ENCODE results near the gene SMIM44.
"Not testable (repeated sequence)": the region's sequence is repeated elsewhere in the genome, so short reads cannot be mapped to it uniquely, and the experiment has no call there.

The SMIM44 gene

GRCh38 chr19:3483226-3483628, at the start of gene SMIM44:
SMIM44 (minus strand) TSS chr19:3483441; CDS start chr19:3483403, 38 bp downstream.
- no peak for DNase-seq (ENCODE audit: low read depth)
- TF ChIP-seq CTCF (conservative IDR thresholded peaks at IDR 0.05; ENCODE audit: control insufficient read depth, insufficient read depth, low read depth, low read length): no peak
- no peak within 1 kb of the TSS for H3K4me3 ChIP-seq (ENCODE audit: control insufficient read depth, low read depth, low read length)

- no peak for DNase-seq (ENCODE audit: low read depth)
- H3K4me3 ChIP-seq (ENCODE audit: control insufficient read depth, low read depth, low read length): no peak overlapping the region
- TF ChIP-seq CTCF (conservative IDR thresholded peaks at IDR 0.05; ENCODE audit: control insufficient read depth, insufficient read depth, low read depth, low read length): no peak
Observed at GRCh38 chr19:3533033-3533432, 49.8 kb upstream of the SMIM44 start.

- no peak overlapping the region for H3K4me3 ChIP-seq (ENCODE audit: control insufficient read depth, low read depth, low read length)
- TF ChIP-seq CTCF (conservative IDR thresholded peaks at IDR 0.05; ENCODE audit: control insufficient read depth, insufficient read depth, low read depth, low read length): no peak
- DNase-seq (ENCODE audit: low read depth): no peak
Observed at GRCh38 chr19:3532154-3532786, 49.0 kb upstream of the SMIM44 start.

- DNase-seq (ENCODE audit: low read depth): no peak
- no peak overlapping the region for H3K4me3 ChIP-seq (ENCODE audit: control insufficient read depth, low read depth, low read length)
- TF ChIP-seq CTCF (conservative IDR thresholded peaks at IDR 0.05; ENCODE audit: control insufficient read depth, insufficient read depth, low read depth, low read length): no peak
Observed at GRCh38 chr19:3531716-3532115, 48.5 kb upstream of the SMIM44 start.

- no peak for TF ChIP-seq CTCF (conservative IDR thresholded peaks at IDR 0.05; ENCODE audit: control insufficient read depth, insufficient read depth, low read depth, low read length)
- no peak for DNase-seq (ENCODE audit: low read depth)
Observed at GRCh38 chr19:3530389-3530788, 47.1 kb upstream of the SMIM44 start.

GRCh38 chr19:3529299-3529698, 46.1 kb upstream of the SMIM44 start:
- not testable (repeated sequence) for H3K4me3 ChIP-seq (ENCODE audit: control insufficient read depth, low read depth, low read length); DNase-seq (ENCODE audit: low read depth)

More at GRCh38 chr19:3530389-3530788, 47.1 kb upstream of the SMIM44 start:
- no peak overlapping the region for H3K4me3 ChIP-seq (ENCODE audit: control insufficient read depth, low read depth, low read length)

- no peak for TF ChIP-seq CTCF (conservative IDR thresholded peaks at IDR 0.05; ENCODE audit: control insufficient read depth, insufficient read depth, low read depth, low read length)
- no peak overlapping the region for H3K4me3 ChIP-seq (ENCODE audit: control insufficient read depth, low read depth, low read length)
- no peak for DNase-seq (ENCODE audit: low read depth)
Observed at GRCh38 chr19:3528539-3529211, 45.4 kb upstream of the SMIM44 start.
